Measurements from ENCODE around the gene PPME1.
"Not testable (repeated sequence)": the region's sequence is repeated elsewhere in the genome, so short reads cannot be mapped to it uniquely, and the experiment has no call there.

The PPME1 gene, protein sequence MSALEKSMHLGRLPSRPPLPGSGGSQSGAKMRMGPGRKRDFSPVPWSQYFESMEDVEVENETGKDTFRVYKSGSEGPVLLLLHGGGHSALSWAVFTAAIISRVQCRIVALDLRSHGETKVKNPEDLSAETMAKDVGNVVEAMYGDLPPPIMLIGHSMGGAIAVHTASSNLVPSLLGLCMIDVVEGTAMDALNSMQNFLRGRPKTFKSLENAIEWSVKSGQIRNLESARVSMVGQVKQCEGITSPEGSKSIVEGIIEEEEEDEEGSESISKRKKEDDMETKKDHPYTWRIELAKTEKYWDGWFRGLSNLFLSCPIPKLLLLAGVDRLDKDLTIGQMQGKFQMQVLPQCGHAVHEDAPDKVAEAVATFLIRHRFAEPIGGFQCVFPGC

GRCh38 chr11:74170694-74171629 is at the start of gene PPME1, which contains the start of gene C2CD3:
TSS of gene PPME1 (plus strand) at chr11:74171289. CDS start at chr11:74171422, 133 bp downstream.
TSS of gene C2CD3 (minus strand) at chr11:74171002. CDS start at chr11:74170792, 210 bp downstream.
- peak within 1 kb of the TSS; percentile 87 for H3K4me3 ChIP-seq (ENCODE audit: low read length)
- no peak for TF ChIP-seq ZNF274 (IDR thresholded peaks at IDR 0.05; ENCODE audit: low read depth, low read length)

GRCh38 chr11:74121804-74122203 is 49.3 kb upstream of the PPME1 start:
- no peak for TF ChIP-seq ZNF274 (IDR thresholded peaks at IDR 0.05; ENCODE audit: low read depth, low read length)

GRCh38 chr11:74123008-74123448 is 48.1 kb upstream of the PPME1 start:
- TF ChIP-seq ZNF274 (IDR thresholded peaks at IDR 0.05; ENCODE audit: low read depth, low read length), result no peak
- H3K4me3 ChIP-seq (ENCODE audit: low read length), result no peak overlapping the region

More at GRCh38 chr11:74121804-74122203, 49.3 kb upstream of the PPME1 start:
- no peak overlapping the region for H3K4me3 ChIP-seq (ENCODE audit: low read length)

DNA sequence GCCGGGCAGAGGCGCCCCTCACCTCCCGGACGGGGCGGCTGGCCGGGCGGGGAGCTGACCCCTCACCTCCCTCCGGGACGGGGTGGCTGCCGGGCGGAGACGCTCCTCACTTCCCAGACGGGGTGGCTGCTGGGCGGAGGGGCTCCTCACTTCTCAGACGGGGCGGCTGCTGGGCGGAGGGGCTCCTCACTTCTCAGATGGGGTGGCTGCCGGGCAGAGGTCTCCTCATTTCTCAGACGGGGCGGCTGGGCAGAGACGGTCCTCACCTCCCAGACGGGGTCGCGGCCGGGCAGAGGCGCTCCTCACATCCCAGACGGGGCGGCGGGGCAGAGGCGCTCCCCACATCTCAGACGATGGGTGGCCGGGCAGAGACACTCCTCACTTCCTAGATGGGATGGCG is 42.0 kb upstream of the PPME1 start:
- not testable (repeated sequence) for H3K4me3 ChIP-seq (ENCODE audit: low read length)

- no peak for TF ChIP-seq ZNF274 (IDR thresholded peaks at IDR 0.05; ENCODE audit: low read depth, low read length)
- no peak overlapping the region for H3K4me3 ChIP-seq (ENCODE audit: low read length)
These were observed 38.3 kb upstream of the PPME1 start for GRCh38 chr11:74132833-74133232.

DNA sequence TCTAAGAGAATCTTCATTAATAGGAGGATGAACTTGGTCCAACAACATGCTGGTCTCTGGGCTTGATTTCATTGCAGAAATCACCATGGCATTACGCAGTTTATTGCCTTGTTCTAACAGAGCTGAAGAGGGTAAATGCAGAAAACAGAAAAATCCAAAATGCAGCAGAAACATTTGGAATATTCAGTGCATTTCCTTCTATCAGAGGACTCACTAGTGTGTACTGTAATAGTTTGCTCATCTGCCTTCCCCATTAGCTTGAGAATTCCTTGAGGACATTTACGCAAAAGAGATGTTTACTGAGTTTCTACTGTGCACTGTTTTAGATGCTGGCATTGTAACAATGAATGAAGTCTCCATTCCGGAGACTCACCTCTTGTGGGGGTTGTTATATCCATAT is 37.7 kb upstream of the PPME1 start:
- TF ChIP-seq ZNF274 (IDR thresholded peaks at IDR 0.05; ENCODE audit: low read depth, low read length), result no peak
- H3K4me3 ChIP-seq (ENCODE audit: low read length), result no peak overlapping the region

DNA sequence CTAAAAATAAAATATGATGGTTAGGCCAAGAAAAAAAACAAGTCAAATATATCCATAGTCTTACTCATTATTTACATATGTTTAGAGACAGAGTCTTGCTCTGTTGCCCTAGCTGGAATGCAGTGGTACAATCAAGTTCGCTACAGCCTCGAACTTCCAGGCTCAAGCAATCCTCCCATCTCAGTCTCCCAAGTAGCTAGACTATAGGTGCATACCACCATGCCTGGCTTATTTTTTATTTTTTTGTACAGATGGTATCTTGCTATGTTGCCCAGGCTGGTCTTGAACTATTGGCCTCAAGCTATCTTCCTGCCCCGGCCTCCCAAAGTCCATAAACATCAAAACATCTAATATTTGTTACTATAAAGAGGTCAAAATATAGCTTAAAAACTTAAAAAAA is 36.4 kb upstream of the PPME1 start:
- TF ChIP-seq ZNF274 (IDR thresholded peaks at IDR 0.05; ENCODE audit: low read depth, low read length), result no peak
- H3K4me3 ChIP-seq (ENCODE audit: low read length), result no peak overlapping the region

DNA sequence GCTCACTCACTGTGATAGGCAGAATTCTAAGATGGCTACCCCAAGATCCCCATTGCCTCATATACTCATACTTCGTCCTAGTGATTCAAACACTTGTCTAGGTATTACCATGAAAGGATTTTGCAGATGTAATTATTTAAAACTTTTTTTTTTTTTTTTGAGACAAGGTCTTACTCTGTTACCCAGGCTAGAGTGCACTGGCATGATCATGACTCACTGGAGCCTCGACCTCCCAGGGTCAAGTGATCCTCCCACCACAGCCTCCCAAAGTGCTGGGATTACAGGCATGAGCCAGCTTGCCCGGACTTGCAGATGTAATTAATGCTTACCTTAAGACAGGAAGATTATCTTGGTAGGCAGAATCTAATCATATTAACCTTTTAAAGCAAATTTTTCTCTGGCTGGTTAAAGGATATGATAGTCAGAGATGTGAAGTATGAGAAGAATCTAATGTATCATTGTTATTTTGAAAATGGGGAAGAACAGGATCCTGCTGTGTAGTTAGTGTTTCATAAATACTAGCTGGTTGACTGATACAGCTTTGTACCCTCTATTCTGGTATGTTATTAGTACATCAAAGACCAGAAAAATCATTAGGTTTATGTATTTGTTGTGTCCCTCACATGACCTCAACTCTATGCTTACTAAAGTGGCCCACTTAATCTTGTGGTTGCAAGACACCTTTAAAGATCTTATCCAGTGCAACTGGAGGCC is 35.8 kb upstream of the PPME1 start:
- no peak overlapping the region for H3K4me3 ChIP-seq (ENCODE audit: low read length)
- no peak for TF ChIP-seq ZNF274 (IDR thresholded peaks at IDR 0.05; ENCODE audit: low read depth, low read length)

DNA sequence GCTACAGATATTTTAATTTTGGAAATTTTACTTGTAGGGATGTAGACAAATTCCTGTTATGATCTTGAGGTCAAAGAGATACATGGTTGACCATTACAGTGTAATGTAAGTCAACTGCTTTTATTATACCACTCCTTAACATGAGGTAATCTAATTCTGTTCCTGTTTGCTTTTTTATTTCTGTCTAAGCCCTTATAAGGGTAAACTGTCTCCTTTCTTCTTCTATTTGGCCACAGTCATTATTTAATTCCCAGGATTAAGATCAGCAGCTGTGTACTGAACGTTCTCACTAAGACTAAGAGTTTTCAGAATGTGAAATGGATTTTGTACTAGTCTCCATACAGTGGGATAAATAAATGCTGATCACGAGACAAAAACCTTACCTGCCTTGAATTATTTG is 33.1 kb upstream of the PPME1 start:
- H3K4me3 ChIP-seq (ENCODE audit: low read length), result no peak overlapping the region
- TF ChIP-seq ZNF274 (IDR thresholded peaks at IDR 0.05; ENCODE audit: low read depth, low read length), result no peak

DNA sequence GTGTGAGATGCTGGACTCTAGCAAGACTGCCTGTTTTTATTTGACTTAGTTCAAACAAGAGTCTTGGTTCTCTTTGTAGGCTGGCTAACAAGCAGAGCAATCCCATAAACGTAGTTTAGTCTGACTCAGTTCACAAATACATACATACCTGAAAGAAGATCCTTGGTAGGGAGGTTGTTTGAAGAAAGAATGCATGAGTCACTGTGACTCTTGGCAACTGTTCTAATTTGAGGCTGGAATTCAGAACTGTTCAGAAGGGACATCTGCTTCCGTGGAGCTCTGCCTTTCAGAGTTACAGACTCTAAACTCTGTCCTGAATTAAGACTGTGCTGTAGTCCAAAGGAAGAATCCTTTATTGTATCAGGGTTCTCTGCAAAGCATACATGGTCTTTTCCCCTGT is 32.5 kb upstream of the PPME1 start:
- no peak for TF ChIP-seq ZNF274 (IDR thresholded peaks at IDR 0.05; ENCODE audit: low read depth, low read length)
- H3K4me3 ChIP-seq (ENCODE audit: low read length), result no peak overlapping the region

DNA sequence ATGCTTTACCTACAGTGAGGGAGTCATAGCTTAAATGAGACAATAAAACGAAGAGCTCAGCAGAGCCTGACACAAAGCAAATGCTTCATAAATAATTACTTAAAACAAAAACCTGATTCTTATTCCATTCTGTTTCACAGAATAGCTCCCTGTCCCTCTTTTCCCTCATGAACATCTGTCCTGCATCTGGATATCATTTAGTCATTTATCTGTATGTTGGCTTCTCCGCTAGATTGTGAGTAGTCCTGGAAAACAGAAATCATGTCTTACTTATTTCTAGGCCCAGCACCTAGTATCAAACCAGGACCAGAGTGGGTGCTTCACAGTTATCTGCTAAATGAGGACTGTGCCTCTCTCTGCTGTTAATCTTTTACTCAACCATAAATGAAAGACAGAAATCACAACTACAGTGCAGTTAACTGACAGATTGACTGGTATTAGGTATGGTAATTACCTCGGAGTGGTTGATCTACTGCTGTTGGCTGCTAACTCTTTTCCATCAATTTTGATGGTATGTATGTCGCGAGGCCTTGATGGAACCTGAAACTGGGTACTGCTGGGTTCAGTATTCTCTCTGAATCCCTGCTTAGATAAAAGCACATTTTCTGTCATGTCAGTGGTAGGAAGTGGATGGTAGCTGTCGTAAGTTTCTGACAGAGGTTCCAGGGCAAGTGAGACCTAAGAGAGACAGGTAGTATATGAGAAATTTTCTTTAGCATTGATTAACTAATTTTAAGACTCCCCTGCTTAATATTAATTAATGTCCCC is 31.8 kb upstream of the PPME1 start:
- no peak for TF ChIP-seq ZNF274 (IDR thresholded peaks at IDR 0.05; ENCODE audit: low read depth, low read length)
- no peak overlapping the region for H3K4me3 ChIP-seq (ENCODE audit: low read length)

GRCh38 chr11:74139919-74140431 is 31.1 kb upstream of the PPME1 start:
- H3K4me3 ChIP-seq (ENCODE audit: low read length), result not testable (repeated sequence)

- no peak for TF ChIP-seq ZNF274 (IDR thresholded peaks at IDR 0.05; ENCODE audit: low read depth, low read length)
- H3K4me3 ChIP-seq (ENCODE audit: low read length), result no peak overlapping the region
These were observed 29.8 kb upstream of the PPME1 start for GRCh38 chr11:74141241-74141695.
